ENCODE results near the gene ACOT6.
"Not testable (repeated sequence)": the region's sequence is repeated elsewhere in the genome, so short reads cannot be mapped to it uniquely, and the experiment has no call there.

Gene ACOT6

GRCh38 chr14:73594491-73594890 lies 17.8 kb upstream of the ACOT6 start:
- DNase-seq (ENCODE audit: low read depth), result no peak

- no peak for DNase-seq (ENCODE audit: low read depth)
Observed at GRCh38 chr14:73599499-73599898, 12.8 kb upstream of the ACOT6 start.

GRCh38 chr14:73602994-73603393 lies 9.3 kb upstream of the ACOT6 start:
- DNase-seq (ENCODE audit: low read depth), result no peak

GRCh38 chr14:73606271-73606670 lies 6.0 kb upstream of the ACOT6 start:
- no peak for DNase-seq (ENCODE audit: low read depth)

DNA sequence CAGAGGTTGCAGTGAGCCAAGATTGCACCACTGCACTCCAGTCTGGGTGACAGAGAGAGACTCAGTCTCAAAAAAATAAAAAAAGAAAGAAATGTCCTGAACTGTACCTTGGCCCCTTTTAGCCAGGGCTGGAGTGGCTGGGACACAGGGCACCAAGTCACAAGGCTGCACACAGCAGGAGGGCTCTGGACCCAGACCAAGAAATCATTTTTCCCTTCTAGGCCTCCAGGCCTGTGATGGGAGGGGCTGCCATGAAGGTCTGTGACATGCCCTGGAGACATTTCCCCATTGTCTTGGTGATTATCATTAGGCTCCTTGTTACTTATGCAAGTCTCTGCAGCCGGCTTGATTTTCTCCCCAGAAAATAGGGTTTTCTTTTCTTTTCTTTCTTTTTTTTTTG lies 5.1 kb upstream of the ACOT6 start:
- no peak for DNase-seq (ENCODE audit: low read depth)

DNA sequence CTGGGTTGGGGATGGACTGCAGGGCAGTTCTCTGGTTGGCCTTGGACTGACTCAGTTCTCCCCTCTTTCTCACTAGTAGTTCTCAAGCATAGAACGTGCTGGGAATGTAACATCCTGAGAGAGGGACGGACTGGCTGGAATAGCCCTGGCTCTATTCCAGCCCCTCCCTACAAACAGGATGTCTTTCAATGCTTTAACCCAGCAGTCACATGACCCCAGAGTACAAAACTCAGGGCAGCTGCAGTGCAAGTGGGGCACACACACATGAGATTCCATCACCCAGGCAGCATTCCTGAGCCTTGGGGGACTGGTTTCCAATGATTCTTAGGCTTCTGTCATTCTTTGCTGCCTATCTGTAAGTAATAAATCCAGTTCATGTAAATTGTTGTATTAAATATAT lies 1.6 kb upstream of the ACOT6 start:
- peak; percentile 65 for DNase-seq (ENCODE audit: low read depth)

- DNase-seq (ENCODE audit: low read depth), result no peak
Observed at GRCh38 chr14:73613046-73613383, 698 bp downstream of the ACOT6 start.

DNA sequence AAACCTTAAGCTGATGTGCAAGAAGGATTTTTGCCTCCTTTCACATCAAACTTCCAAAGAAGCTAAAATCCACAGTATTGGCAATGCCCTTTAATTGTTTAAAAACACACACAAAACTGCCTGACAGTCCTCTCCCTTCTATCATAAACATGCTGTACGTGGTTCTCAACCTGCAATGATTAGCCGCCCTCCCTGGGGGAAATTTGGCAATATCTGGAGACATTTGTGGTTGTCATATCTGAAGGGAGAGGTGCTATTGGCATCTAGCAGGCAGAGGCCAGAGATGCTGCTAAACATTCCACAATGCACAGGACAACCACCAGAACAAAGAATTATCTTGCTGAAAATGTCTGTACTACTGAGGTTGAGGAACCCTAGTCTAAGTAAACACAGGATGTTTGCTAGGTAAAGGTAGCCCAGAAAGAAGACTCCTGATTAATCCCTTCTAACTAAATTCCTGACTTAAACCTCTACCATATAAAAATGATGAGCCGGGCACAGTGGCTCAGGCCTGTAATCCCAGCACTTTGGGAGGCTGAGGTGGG lies 1.2 kb downstream of the ACOT6 start:
- DNase-seq (ENCODE audit: low read depth), result no peak

GRCh38 chr14:73616831-73617230 lies 4.5 kb downstream of the ACOT6 start:
- DNase-seq (ENCODE audit: low read depth), result no peak

DNA sequence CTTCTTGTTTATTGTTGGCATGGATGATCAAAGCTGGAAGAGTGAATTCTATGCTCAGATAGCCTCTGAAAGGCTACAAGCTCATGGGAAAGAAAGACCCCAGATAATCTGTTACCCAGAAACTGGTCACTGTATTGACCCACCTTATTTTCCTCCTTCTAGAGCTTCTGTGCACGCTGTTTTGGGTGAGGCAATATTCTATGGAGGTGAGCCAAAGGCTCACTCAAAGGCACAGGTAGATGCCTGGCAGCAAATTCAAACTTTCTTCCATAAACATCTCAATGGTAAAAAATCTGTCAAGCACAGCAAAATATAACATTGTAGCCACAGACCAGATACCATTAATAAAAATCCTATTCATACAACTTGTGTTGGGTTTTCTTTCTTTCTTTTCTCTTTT lies 7.2 kb downstream of the ACOT6 start:
- no peak for DNase-seq (ENCODE audit: low read depth)

GRCh38 chr14:73620268-73620667 lies 8.0 kb downstream of the ACOT6 start:
- no peak for DNase-seq (ENCODE audit: low read depth)

GRCh38 chr14:73623504-73624054 lies 11.3 kb downstream of the ACOT6 start:
- DNase-seq (ENCODE audit: low read depth), result no peak

- DNase-seq (ENCODE audit: low read depth), result no peak
Observed at GRCh38 chr14:73625706-73626105, 13.4 kb downstream of the ACOT6 start.

GRCh38 chr14:73627151-73627558 lies 14.8 kb downstream of the ACOT6 start:
- DNase-seq (ENCODE audit: low read depth), result no peak

- no peak for DNase-seq (ENCODE audit: low read depth)
Observed at GRCh38 chr14:73630009-73630780, 17.9 kb downstream of the ACOT6 start.

- peak; percentile 70 for DNase-seq (ENCODE audit: low read depth)
Observed at GRCh38 chr14:73633116-73634010, 21.0 kb downstream of the ACOT6 start.

GRCh38 chr14:73634011-73634833 lies 21.9 kb downstream of the ACOT6 start:
- peak; percentile 25 for DNase-seq (ENCODE audit: low read depth)

DNA sequence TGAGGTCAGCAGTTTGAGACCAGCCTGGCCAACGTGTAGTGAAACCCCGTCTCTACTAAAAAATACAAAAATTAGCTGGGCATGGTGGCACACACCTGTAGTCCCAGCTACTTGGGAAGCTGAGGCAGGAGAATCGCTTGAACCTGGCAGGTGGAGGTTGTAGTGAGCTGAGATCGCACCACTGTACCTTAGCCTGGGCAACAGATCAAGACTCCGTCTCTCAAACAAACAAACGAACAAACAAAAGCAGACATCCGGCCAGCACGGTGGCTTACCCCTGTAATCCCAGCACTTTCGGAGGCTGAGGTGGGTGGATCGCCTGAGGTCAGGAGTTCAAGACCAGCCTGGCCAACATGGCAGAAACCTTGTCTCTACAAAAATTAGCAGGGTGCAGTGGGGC lies 24.0 kb downstream of the ACOT6 start:
- not testable (repeated sequence) for DNase-seq (ENCODE audit: low read depth)

DNA sequence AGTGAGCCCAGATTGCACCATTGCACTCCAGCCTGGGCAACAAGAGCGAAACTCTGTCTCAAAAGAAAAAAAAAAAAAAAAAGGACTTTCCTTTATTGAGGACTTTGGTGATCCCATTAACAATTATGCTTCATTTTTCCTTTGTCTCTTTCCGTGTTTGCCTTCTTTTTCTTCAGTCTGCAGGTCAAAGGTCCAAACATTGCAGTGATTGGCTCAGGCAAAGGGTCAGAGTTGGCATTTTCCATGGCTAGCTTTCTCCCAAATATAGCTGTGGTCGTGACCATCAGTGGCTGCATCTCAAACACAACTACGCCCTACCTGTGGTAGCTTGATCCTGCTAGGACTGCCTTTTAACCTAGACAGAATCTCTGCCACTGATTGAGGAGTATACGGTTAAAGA lies 25.5 kb downstream of the ACOT6 start:
- no peak for DNase-seq (ENCODE audit: low read depth)

GRCh38 chr14:73640796-73641365 lies 28.6 kb downstream of the ACOT6 start:
- DNase-seq (ENCODE audit: low read depth), result no peak

DNA sequence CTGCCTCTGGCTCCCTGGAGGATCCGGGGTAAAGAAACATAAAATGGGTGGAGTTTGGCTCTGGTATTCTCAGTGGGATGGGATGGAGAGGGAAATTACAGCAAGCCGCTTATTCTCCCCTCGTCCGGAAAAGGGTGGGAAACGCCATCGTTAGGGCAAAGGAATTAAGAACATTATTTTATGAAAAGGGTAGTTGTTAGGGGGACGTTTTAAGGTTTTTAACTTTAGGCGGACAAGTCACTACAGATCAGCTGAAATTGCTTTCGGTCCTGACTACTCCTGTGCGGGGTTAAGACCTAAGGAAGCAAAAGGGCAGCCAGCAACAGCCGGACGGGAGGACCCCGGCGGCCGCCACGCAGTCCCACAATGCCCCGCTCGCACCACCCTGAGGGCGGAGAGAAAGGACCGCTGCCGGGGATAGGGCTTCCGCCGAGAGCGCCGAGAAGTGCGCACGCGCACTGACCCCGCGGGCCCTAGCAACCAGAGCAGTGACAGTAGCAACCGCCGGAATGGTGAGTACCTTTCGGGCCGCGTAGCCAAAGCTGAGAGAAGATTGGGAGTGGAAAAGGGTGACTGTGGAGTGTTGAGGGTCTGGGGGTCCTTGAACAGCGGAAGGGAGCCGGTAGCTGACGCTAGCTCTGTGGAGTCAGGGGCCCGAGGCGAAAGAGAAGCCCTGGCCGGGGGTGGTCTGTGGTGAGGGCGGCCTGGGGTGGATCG lies 32.4 kb downstream of the ACOT6 start, which contains the start of gene DNAL1:
Gene DNAL1 (plus strand): TSS at position 456 of the 717 bp plus-strand sequence. CDS start 54 bp downstream, at position 510.
- peak; percentile 87 for DNase-seq (ENCODE audit: low read depth)

All from iris pigment epithelial cell (primary cell).